CD4-positive, alpha-beta T cell treated with Interleukin-21 for 1 hour (primary cell): ENCODE measurements around the gene RAB6A.
"Not testable (repeated sequence)": the region's sequence is repeated elsewhere in the genome, so short reads cannot be mapped to it uniquely, and the experiment has no call there.

Source experiments
- DNase-seq: peaks from one replicate; pipeline ENCODE4 v3.0.0-alpha.2; 2020

RAB6A gene

GRCh38 chr11:73761403-73761945 is 600 bp upstream of the RAB6A start:
- DNase-seq: no peak

- no peak for DNase-seq
These were observed 667 bp downstream of the RAB6A start for GRCh38 chr11:73760135-73760678.

- no peak for DNase-seq
These were observed 1.2 kb downstream of the RAB6A start for GRCh38 chr11:73759610-73760134.

GRCh38 chr11:73758451-73758850 is 2.4 kb downstream of the RAB6A start:
- DNase-seq: no peak

- no peak for DNase-seq
These were observed 3.3 kb downstream of the RAB6A start for GRCh38 chr11:73757598-73757997.

GRCh38 chr11:73755670-73756069 is 5.2 kb downstream of the RAB6A start:
- DNase-seq: no peak

GRCh38 chr11:73753938-73754337 is 6.9 kb downstream of the RAB6A start:
- no peak for DNase-seq

- no peak for DNase-seq
These were observed 8.0 kb downstream of the RAB6A start for GRCh38 chr11:73752903-73753302.

GRCh38 chr11:73752216-73752867 is 8.5 kb downstream of the RAB6A start:
- no peak for DNase-seq

- DNase-seq: not testable (repeated sequence)
These were observed 10.0 kb downstream of the RAB6A start for GRCh38 chr11:73750862-73751261.

- no peak for DNase-seq
These were observed 10.6 kb downstream of the RAB6A start for GRCh38 chr11:73750228-73750627.

GRCh38 chr11:73749118-73749517 is 11.8 kb downstream of the RAB6A start:
- DNase-seq: no peak

GRCh38 chr11:73748300-73748699 is 12.6 kb downstream of the RAB6A start:
- no peak for DNase-seq

GRCh38 chr11:73747762-73748161 is 13.1 kb downstream of the RAB6A start:
- no peak for DNase-seq

- DNase-seq: no peak
These were observed 14.2 kb downstream of the RAB6A start for GRCh38 chr11:73746701-73747100.

- no peak for DNase-seq
These were observed 17.8 kb downstream of the RAB6A start for GRCh38 chr11:73743045-73743444.

GRCh38 chr11:73735959-73736358 is 24.9 kb downstream of the RAB6A start:
- DNase-seq: not testable (repeated sequence)

- DNase-seq: no peak
These were observed 25.9 kb downstream of the RAB6A start for GRCh38 chr11:73734993-73735392.

- not testable (repeated sequence) for DNase-seq
These were observed 26.9 kb downstream of the RAB6A start for GRCh38 chr11:73734011-73734410.

GRCh38 chr11:73732936-73733335 is 27.9 kb downstream of the RAB6A start:
- DNase-seq: not testable (repeated sequence)

- no peak for DNase-seq
These were observed 31.2 kb downstream of the RAB6A start for GRCh38 chr11:73729594-73730206.

- no peak for DNase-seq
These were observed 32.9 kb downstream of the RAB6A start for GRCh38 chr11:73728000-73728399.

- no peak for DNase-seq
These were observed 34.0 kb downstream of the RAB6A start for GRCh38 chr11:73726825-73727224.

- DNase-seq: no peak
These were observed 43.7 kb downstream of the RAB6A start for GRCh38 chr11:73717136-73717535.
